Measurements from ENCODE around the gene TMEM209. TPM values are rescaled to one million over a fixed set of nuclear protein-coding genes. Genes with fewer than 3 reads are reported as not detected.

TMEM209 gene
- total RNA-seq, 2 donors from 2014 or later = 7.6 to 12.2 TPM

DNA sequence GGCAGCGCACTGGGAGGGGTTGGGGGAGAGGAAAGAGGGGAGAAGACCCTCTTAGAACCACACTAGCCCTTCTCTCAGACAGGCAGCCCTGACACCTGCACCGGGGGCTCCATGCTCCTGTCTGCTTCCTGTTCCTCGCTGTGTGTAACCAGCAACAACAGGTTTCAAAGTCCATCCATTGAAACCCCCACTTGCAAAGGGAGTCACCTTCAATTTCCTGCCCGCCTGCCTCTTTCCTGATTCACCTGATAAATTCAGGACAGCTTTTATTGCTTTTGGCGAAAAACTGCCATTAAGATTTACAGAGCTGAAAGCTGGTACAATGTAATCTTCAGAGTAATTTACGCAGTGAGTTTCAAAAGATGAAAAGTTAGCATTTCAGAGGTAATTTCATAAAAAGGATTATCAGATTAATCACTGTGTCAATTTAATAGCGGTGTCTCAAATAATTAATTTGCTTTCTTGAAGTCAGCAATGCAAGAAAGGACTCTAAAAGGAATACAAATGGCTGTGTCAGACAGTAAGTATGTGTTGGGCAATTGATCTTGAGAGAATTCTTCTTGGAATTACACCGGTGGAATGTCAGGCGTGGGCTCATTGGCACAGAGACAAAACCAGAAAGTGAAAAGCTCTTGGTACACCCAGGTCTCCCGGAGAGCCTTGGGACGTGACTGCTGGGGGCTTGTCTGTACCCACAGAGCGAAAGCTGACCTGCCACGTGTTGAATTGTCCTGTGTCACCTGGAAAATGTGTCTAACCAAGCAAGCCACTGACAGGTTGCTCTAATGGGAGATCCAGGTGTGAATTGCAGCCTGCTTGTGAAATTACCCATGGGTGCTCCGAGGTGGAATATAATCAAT is 60.7 kb downstream of the TMEM209 start:
- Histone ChIP-seq H3K4me1 (peaks cover 51% of the 10 kb centered on the region), H3K27me3 (no peaks in the 10 kb centered on the region), H3K36me3 (replicated peaks in 1 of 2; ENCODE audit: insufficient read depth in 1 of 2, low read depth in 2 of 2) (no peaks in the 10 kb centered on the region), H3K9me3 (no peaks in the 10 kb centered on the region), H3K27ac (peak overlapping the region; percentile 51 to 83 (median 62)), H3K4me3 (no peak overlapping the region)
- 60 to 66% methylated on average over 14 of the region's 14 CpGs for WGBS, 2 donors
- intact Hi-C loops (cut with DNase I) = no loop called here
- DNase-seq = peak in 3 of 4 donors; percentile 41 to 56 (median 53)
- ATAC-seq = peak; percentile 74
- TF ChIP-seq POLR2A (IDR thresholded peaks at IDR 0.05) (no peak), CTCF (IDR thresholded peaks at IDR 0.05) (no peak)

- no peak for DNase-seq
- intact Hi-C loops (cut with DNase I) = no loop called here
- Histone ChIP-seq H3K9me3 (no peaks in the 10 kb centered on the region), H3K27me3 (no peaks in the 10 kb centered on the region), H3K4me3 (no peak overlapping the region), H3K27ac (peak overlapping the region in 3 of 4 donors; percentile 51 to 83 (median 73)), H3K4me1 (peaks cover 47% of the 10 kb centered on the region), H3K36me3 (replicated peaks in 1 of 2; ENCODE audit: insufficient read depth in 1 of 2, low read depth in 2 of 2) (no peaks in the 10 kb centered on the region)
- 73 to 91% methylated on average over 3 of the region's 3 CpGs for WGBS, 2 donors
- TF ChIP-seq POLR2A (IDR thresholded peaks at IDR 0.05) (no peak), CTCF (IDR thresholded peaks at IDR 0.05) (no peak)
- no peak for ATAC-seq
Observed at GRCh38 chr7:130143986-130144311, 61.3 kb downstream of the TMEM209 start.

DNA sequence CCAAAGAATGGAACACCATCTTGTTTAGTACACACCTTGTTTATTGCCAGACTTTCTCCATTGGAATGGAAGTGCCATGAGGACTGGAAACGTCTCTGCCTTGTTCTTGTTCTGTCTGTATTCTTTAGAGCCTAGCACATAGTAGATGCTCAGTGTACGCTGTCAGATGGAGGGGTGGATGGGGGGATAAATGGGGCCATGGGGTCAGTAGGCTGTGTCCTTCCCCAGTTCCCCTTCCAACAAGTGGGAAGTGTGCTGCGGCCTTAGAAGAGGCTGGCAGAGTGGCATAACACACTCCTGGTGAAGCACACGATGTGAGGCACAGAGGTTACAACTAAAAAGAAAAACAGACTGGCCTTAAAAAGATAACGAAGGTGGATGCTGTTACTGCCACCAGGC is 61.9 kb downstream of the TMEM209 start:
- H3K4me3 ChIP-seq = no peak overlapping the region
- intact Hi-C loops (cut with DNase I) = no loop called here
- H3K4me1 ChIP-seq = peaks cover 47% of the 10 kb centered on the region
- no peaks in the 10 kb centered on the region for H3K36me3 ChIP-seq (replicated peaks in 1 of 2; ENCODE audit: insufficient read depth in 1 of 2, low read depth in 2 of 2)
- H3K9me3 ChIP-seq = no peaks in the 10 kb centered on the region
- no peaks in the 10 kb centered on the region for H3K27me3 ChIP-seq
- no peak for DNase-seq
- H3K27ac ChIP-seq = peak overlapping the region in 2 of 4 donors; percentile 83 to 84
- TF ChIP-seq POLR2A (IDR thresholded peaks at IDR 0.05) = no peak
- no peak for TF ChIP-seq CTCF (IDR thresholded peaks at IDR 0.05)
- 90 to 92% methylated on average over 5 of the region's 5 CpGs for WGBS, 2 donors
- ATAC-seq = no peak

- intact Hi-C loops (cut with DNase I) = no loop called here
- no peak for TF ChIP-seq CTCF (IDR thresholded peaks at IDR 0.05)
- TF ChIP-seq POLR2A (IDR thresholded peaks at IDR 0.05) = no peak
- 79 to 85% methylated on average over 14 of the region's 14 CpGs for WGBS, 2 donors
- Histone ChIP-seq H3K36me3 (replicated peaks in 1 of 2; ENCODE audit: insufficient read depth in 1 of 2, low read depth in 2 of 2) (no peaks in the 10 kb centered on the region), H3K4me1 (peaks cover 47% of the 10 kb centered on the region), H3K9me3 (no peaks in the 10 kb centered on the region), H3K27ac (peak overlapping the region in 3 of 4 donors; percentile 83 to 86 (median 84)), H3K27me3 (no peaks in the 10 kb centered on the region), H3K4me3 (no peak overlapping the region)
- DNase-seq = no peak
- no peak for ATAC-seq
Observed at GRCh38 chr7:130142654-130143333, 62.4 kb downstream of the TMEM209 start.

Data from body of pancreas (tissue), 4 donors.